ENCODE data around the gene TMEM132C. TPM values are rescaled to one million over a fixed set of nuclear protein-coding genes. Genes with fewer than 3 reads are reported as not detected.

TMEM132C gene
- total and polyA plus RNA-seq, 2 of the 13 experiments (the other 11 are each of a cell fraction or from before 2014, with no cell fraction given), result not detected

DNA sequence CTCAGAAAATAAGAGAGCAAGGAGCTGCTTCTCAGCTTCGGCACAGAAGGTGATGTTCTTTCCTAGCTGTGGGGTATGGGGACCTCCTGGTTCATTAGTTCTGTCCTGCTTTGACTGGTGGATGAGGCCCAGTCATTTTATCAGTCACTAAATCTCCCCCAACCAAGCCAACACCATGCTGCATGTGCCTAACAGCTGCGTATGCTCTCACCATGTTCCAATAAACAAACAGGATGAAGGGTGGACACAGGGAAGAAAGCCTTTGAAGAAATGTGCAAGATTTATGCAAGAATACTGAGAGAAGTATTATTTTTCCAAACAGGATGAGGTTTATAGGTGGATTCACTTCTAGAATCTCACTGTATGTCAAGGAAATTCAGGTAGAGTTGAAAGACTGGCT lies 156.2 kb downstream of the TMEM132C start:
- POLR2A ChIA-PET, result no interaction called here
- WGBS (ENCODE audit: low lambda C conversion rate), result 6% methylated on average over 2 of the region's 2 CpGs

More for the DNA sequence above, 156.2 kb downstream of the TMEM132C start:
- no peak overlapping the region for H3K9ac ChIP-seq (ENCODE audit: insufficient read depth, low read depth, low read length)
- FAIRE-seq (no peak), DNase-seq (ENCODE audit: low spot score) (no peak), ATAC-seq (no peak)
- no peak overlapping the region for H3K27ac ChIP-seq (ENCODE audit: extremely low read length, insufficient read depth, low read length)
- no peak overlapping the region for H2AFZ ChIP-seq (ENCODE audit: low read length)
- H3K9me3 ChIP-seq (ENCODE audit: low read length), result no peaks in the 10 kb centered on the region
- BruUV-seq (replicated peaks), result no TSS peak
- intact Hi-C loops (cut with micrococcal nuclease; ENCODE audit: unreplicated experiment) (no loop called here), in situ Hi-C loops (cut with HindIII; ENCODE audit: extremely low pct_ligation_motif_present, low pct_unique_long_range_greater_than_20kb) (no loop called here)
- no peaks in the 10 kb centered on the region for H3K79me2 ChIP-seq (ENCODE audit: insufficient read depth, low read length)
- H3K36me3 ChIP-seq (replicated peaks in 1 of 2; ENCODE audit: control insufficient read depth in 1 of 2, insufficient read depth in 2 of 2, low read length in 2 of 2), result no peaks in the 10 kb centered on the region
- H3K4me2 ChIP-seq (ENCODE audit: low read depth, low read length), result no peak overlapping the region
- no peaks in the 10 kb centered on the region for H3K4me1 ChIP-seq (ENCODE audit: insufficient read depth, low read length)
- CTCF ChIA-PET (ENCODE audit: low intra/inter-chr PET ratio, low total read pairs), result no interaction called here
- no peaks in the 10 kb centered on the region for H4K20me1 ChIP-seq (ENCODE audit: insufficient read depth, low read length)
- H3K4me3 ChIP-seq (replicated peaks in 1 of 3; ENCODE audit: insufficient read depth in 1 of 3, low read depth in 2 of 3, low read length in 3 of 3), result no peak overlapping the region
- TF ChIP-seq HDAC1 (CRISPR knock-in tag; IDR thresholded peaks at IDR 0.05), result no peak
- no peak for TF ChIP-seq TEAD2 (CRISPR knock-in tag; IDR thresholded peaks at IDR 0.05)
- no peak for TF ChIP-seq SETDB1 (CRISPR knock-in tag; IDR thresholded peaks at IDR 0.05; ENCODE audit: borderline replicate concordance)
- TF ChIP-seq ZSCAN20 (CRISPR knock-in tag; IDR thresholded peaks at IDR 0.05; ENCODE audit: borderline replicate concordance), result no peak
- TF ChIP-seq ZNF143 (CRISPR knock-in tag; IDR thresholded peaks at IDR 0.05), result no peak
- TF ChIP-seq BHLHE40 (IDR thresholded peaks at IDR 0.05; ENCODE audit: low read length), result no peak
- TF ChIP-seq KLF6 (CRISPR knock-in tag; IDR thresholded peaks at IDR 0.05), result no peak
- TF ChIP-seq MZF1 (CRISPR knock-in tag; IDR thresholded peaks at IDR 0.05; ENCODE audit: borderline replicate concordance), result no peak
- TF ChIP-seq E2F1 (CRISPR knock-in tag; IDR thresholded peaks at IDR 0.05), result no peak
- no peak for TF ChIP-seq RAD51 (IDR thresholded peaks at IDR 0.05; ENCODE audit: borderline replicate concordance)
- TF ChIP-seq, protein P1, sequence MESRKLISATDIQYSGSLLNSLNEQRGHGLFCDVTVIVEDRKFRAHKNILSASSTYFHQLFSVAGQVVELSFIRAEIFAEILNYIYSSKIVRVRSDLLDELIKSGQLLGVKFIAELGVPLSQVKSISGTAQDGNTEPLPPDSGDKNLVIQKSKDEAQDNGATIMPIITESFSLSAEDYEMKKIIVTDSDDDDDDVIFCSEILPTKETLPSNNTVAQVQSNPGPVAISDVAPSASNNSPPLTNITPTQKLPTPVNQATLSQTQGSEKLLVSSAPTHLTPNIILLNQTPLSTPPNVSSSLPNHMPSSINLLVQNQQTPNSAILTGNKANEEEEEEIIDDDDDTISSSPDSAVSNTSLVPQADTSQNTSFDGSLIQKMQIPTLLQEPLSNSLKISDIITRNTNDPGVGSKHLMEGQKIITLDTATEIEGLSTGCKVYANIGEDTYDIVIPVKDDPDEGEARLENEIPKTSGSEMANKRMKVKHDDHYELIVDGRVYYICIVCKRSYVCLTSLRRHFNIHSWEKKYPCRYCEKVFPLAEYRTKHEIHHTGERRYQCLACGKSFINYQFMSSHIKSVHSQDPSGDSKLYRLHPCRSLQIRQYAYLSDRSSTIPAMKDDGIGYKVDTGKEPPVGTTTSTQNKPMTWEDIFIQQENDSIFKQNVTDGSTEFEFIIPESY (CRISPR knock-in tag; IDR thresholded peaks at IDR 0.05), result no peak
- TF ChIP-seq ZNF234 (CRISPR knock-in tag; conservative IDR thresholded peaks at IDR 0.05), result no peak
- no peak for TF ChIP-seq SNAPC2 (CRISPR knock-in tag; IDR thresholded peaks at IDR 0.05)
- TF ChIP-seq, protein P2, sequence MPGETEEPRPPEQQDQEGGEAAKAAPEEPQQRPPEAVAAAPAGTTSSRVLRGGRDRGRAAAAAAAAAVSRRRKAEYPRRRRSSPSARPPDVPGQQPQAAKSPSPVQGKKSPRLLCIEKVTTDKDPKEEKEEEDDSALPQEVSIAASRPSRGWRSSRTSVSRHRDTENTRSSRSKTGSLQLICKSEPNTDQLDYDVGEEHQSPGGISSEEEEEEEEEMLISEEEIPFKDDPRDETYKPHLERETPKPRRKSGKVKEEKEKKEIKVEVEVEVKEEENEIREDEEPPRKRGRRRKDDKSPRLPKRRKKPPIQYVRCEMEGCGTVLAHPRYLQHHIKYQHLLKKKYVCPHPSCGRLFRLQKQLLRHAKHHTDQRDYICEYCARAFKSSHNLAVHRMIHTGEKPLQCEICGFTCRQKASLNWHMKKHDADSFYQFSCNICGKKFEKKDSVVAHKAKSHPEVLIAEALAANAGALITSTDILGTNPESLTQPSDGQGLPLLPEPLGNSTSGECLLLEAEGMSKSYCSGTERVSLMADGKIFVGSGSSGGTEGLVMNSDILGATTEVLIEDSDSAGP (CRISPR knock-in tag; IDR thresholded peaks at IDR 0.05; ENCODE audit: borderline replicate concordance), result no peak
- TF ChIP-seq, protein P3, sequence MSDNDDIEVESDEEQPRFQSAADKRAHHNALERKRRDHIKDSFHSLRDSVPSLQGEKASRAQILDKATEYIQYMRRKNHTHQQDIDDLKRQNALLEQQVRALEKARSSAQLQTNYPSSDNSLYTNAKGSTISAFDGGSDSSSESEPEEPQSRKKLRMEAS (IDR thresholded peaks at IDR 0.05), result no peak
- TF ChIP-seq PHF21A (CRISPR knock-in tag; IDR thresholded peaks at IDR 0.05), result no peak
- TF ChIP-seq ZSCAN12 (CRISPR knock-in tag; IDR thresholded peaks at IDR 0.05), result no peak
- no peak for TF ChIP-seq HINFP (CRISPR knock-in tag; IDR thresholded peaks at IDR 0.05; ENCODE audit: low read depth)
- H3K27me3 ChIP-seq (ENCODE audit: control insufficient read depth in 1 of 2, insufficient read depth in 2 of 2, low read length in 2 of 2), result peaks cover 0 to 7% of the 10 kb centered on the region in 2 experiments; a peak in 1 of 5 replicates
